GM21515 (cell line): ENCODE measurements around the gene MAP1LC3A.
"Not testable (repeated sequence)": the region's sequence is repeated elsewhere in the genome, so short reads cannot be mapped to it uniquely, and the experiment has no call there.

ENCODE experiments used
- ATAC-seq: cut with Tn5 transposase; IDR thresholded peaks from one replicate; pipeline ENCODE4 v1.9.1; 2021; ENCODE audit not compliant: unreplicated experiment

The MAP1LC3A gene

GRCh38 chr20:34558320-34559218, at the start of gene MAP1LC3A:
MAP1LC3A (plus strand) TSS chr20:34558718; CDS start chr20:34558869, 151 bp downstream.
- ATAC-seq, result no peak

DNA sequence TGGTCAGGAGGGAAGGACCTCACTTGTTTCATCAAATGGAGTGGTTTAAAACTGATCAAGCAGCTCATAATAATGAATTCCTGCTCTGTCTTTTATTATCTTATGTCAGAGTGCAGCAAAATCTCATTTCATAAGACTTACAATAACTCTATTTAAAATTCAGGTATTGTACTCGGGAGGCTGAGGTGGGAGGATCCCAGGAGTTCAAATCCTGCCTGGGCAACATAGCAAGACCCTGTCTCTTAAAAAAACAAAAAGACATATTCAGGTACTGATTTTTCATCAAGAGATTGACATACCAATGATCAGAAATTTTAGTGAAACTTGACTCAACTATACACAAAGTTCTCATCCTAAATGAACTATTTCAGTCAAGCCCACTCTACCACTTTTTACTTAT, 47.9 kb upstream of the MAP1LC3A start:
- no peak for ATAC-seq

- ATAC-seq, result no peak
Observed at GRCh38 chr20:34511891-34512265, 46.6 kb upstream of the MAP1LC3A start.

- ATAC-seq, result no peak
Observed at GRCh38 chr20:34512266-34512954, 46.1 kb upstream of the MAP1LC3A start.

DNA sequence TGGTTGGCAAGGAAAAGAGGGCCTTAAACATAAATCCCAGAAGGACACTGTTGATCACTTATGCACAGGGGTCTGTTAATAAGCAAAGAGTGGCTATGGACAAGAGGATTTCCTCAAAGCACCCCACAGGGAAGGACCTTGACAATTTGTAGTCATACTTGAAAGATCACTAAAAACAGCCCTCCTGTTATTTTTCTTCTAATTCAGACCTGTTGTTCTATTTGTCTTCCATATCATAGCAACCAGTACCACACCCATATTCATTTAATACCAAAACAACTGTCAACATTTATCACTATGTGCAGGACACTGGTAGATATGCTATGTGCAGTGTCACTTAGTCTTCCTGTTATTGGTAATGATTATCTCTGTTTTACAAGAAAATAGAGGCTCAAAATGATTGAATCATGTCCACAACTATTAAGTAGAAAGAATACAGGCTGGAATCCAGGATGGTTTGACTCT, 45.5 kb upstream of the MAP1LC3A start:
- no peak for ATAC-seq

DNA sequence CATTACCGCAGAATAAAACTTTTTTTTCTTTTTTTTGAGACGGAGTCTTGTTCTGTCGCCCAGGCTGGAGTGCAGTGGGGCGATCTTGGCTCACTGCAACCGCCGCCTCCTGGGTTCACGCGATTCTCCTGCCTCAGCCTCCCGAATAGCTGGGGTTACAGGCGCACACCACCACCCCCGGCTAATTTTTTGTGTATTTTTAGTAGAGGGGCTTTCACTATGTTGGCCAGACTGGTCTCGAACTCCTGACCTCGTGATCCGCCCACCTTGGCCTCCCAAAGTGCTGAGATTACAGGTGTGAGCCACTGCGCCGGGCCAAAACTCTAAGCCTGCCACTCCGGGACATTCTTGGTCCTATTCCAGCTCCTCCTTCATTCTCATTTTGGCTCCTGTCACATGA, 44.5 kb upstream of the MAP1LC3A start:
- ATAC-seq, result not testable (repeated sequence)

GRCh38 chr20:34514897-34515483, 43.5 kb upstream of the MAP1LC3A start:
- ATAC-seq, result no peak

- ATAC-seq, result peak; percentile 47
Observed at GRCh38 chr20:34515484-34516246, 42.9 kb upstream of the MAP1LC3A start.

- ATAC-seq, result peak; percentile 74
Observed at GRCh38 chr20:34516247-34517113, 42.0 kb upstream of the MAP1LC3A start, which contains the start of gene DYNLRB1. DYNLRB1 (plus strand) TSS chr20:34516422; CDS start chr20:34516459, 37 bp downstream.

DNA sequence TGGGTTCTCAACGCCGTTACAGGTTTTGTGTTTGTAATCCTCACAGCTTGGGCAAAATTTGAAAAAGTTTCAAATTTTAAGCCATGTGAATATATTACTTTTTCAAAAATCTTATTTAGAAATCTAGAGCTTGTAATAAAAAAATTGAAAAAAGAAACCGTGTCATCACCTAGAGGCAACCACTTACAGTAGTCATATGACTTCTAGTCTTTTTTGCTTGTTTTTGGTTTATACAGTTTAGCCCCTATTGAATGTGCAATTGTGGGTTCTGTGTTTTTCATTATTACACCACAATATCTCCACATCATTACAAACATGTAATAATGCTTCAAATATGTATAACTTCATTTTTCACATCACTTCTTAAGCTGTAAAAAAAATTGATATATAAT, 41.4 kb upstream of the MAP1LC3A start:
- ATAC-seq, result no peak

DNA sequence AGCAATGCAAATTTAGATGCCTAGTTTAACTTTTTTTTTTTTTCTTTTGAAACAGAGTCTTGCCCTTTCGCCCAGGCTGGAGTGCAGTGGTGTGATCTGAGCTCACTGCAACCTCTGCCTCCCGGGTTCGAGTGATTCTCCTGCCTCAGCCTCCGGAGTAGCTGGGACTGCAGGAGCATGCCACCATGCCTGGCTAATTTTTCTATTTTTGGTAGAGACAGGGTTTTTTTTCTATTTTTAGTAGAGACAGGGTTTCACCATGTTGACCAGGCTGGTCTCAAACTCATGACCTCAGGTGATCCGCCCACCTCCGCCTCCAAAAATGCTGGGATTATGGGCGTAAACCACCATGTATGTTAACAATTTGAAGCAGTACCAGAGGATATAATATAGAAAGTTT, 39.7 kb upstream of the MAP1LC3A start:
- ATAC-seq, result not testable (repeated sequence)

GRCh38 chr20:34519841-34520240, 38.7 kb upstream of the MAP1LC3A start:
- ATAC-seq, result not testable (repeated sequence)

- no peak for ATAC-seq
Observed at GRCh38 chr20:34522969-34523871, 35.3 kb upstream of the MAP1LC3A start.

GRCh38 chr20:34524426-34524825, 34.1 kb upstream of the MAP1LC3A start:
- ATAC-seq, result no peak

DNA sequence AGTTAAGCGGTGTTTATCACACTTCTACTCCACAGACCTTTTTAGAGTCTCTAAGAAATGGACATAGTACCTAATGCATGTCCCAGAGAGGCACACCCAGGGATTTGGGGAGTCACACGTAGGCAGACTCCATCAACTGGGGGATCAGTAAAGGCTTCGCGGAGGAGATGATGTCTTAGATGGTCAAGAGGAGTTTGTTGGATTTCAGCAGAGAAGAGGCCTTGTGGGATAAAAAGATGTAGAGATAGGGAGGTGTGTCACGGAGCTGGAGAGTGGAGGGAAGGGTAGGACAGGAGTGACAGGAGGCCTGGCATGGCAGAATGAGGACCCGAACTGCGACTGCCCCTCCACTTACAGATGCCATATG, 33.2 kb upstream of the MAP1LC3A start:
- ATAC-seq, result no peak

DNA sequence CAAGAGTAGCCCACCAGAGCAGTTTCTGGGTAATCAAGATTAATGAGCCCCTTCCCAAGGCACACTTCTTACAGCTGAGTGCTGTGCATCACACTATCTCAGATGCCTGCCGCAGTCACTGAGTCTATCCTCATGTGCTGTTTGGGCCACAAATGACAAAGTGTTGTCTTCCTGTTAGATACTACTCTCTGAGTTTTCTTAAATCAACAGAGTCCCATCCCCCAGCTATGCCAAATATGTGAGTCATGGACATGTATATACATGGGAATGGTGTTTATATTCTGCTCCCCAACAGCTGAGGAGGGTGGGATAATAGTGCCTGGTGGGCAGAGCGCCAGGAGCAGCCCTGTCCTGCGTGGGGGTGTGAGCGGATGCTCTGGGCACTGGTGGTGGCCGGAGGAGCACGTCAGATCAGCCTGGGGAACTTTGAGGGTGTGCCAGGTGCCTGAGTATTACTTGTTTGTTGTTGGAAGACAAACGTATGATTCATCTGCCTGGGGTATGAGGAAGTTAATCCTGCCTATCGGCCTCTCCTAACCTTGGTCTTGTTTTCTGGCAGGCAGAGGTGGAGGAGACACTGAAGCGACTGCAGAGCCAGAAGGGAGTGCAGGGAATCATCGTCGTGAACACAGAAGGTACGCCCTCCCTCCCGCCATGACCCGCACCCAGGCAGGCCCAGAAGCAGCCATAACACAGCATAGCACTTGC, 32.7 kb upstream of the MAP1LC3A start:
- ATAC-seq, result no peak

DNA sequence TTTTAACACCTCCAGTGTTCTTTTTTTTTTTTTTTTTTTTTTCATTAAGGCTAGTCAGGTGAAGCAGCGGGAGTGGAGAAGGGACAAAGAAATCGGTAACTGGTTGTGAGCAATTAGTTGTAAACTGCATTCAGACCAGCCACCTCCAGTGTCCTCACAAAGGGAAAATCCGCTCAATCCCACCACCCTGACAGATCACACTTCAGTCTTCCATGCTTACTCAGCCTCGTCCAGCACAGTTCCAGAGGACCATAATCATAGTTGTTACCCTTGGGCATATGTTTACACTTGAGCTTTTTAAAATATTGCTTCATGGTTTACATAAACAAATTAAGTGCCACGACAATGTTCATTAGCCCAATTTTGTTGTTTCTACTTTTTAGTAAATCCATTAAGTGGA, 32.1 kb upstream of the MAP1LC3A start:
- ATAC-seq, result no peak

- ATAC-seq, result no peak
Observed at GRCh38 chr20:34527016-34527415, 31.5 kb upstream of the MAP1LC3A start.
